ENCODE results near the gene TESPA1. TPM values are rescaled to one million over a fixed set of nuclear protein-coding genes. Genes with fewer than 3 reads are reported as not detected.

The TESPA1 gene
- total RNA-seq, 1 experiment from 2014 or later: 35.1 TPM

DNA sequence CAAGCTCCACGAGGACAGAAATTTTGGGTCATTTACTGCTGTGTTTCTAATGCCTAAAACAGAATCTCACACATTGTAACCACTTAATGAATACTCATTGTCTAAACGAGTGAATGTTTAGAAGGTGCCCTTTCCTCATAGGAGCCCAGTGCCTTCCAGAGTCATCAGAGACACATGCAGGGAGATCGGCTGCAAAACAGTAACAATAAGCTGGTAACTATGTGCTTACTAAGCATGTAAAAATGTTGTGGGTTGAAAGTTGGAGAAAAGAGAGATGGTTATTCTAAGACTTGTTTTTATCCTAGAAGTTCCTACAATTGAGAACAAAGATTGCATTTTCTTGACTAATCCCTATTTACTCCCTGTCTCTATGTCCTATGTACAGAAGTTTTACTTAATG, 7.4 kb downstream of the TESPA1 start:
- no peak overlapping the region for H2AFZ ChIP-seq (ENCODE audit: low read length)
- H4K20me1 ChIP-seq (ENCODE audit: insufficient read depth, low read depth, low read length): no peaks in the 10 kb centered on the region
- H3K4me2 ChIP-seq (ENCODE audit: low read depth, low read length, poor library complexity, severe bottlenecking): no peak overlapping the region
- no peaks in the 10 kb centered on the region for H3K9me2 ChIP-seq (replicated peaks; ENCODE audit: insufficient read depth, low read length)
- peaks cover 28% of the 10 kb centered on the region; the same call in 1 of the 2 replicates for H3K36me3 ChIP-seq (ENCODE audit: insufficient read depth, low read length)
- peaks cover 6% of the 10 kb centered on the region for H3K4me1 ChIP-seq (ENCODE audit: low read length)
- no peak overlapping the region for H3K27ac ChIP-seq (ENCODE audit: low read length)
- H3K27me3 ChIP-seq (ENCODE audit: low read length): no peaks in the 10 kb centered on the region
- H3K79me2 ChIP-seq (ENCODE audit: low read length): peaks cover 61% of the 10 kb centered on the region
- no peak overlapping the region for H3K9ac ChIP-seq (ENCODE audit: low read length)
- H3K9me3 ChIP-seq (ENCODE audit: low read length): no peaks in the 10 kb centered on the region
- DNase-seq: no peak
- no peak overlapping the region for H3K4me3 ChIP-seq (ENCODE audit: low read length)

DNA sequence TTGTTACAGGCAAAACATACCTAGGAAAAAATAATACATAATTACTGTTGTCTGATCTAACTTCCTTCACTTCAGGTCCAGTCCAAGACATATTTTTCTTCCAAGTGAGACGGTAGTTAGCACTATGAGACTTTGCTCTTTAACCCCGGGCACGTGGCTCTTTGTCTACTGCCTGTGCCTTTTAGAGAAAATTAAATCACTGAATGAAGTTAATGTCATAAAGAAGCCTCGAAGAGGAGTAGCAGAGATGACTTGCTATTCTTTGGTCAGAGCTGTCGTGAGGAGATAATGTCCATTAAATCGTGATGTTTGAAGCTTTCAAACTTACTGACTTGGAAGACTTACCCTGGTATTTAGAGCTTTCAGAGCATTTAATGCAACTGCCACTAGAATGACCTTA, 8.7 kb downstream of the TESPA1 start:
- H4K20me1 ChIP-seq (ENCODE audit: insufficient read depth, low read depth, low read length): no peaks in the 10 kb centered on the region
- no peaks in the 10 kb centered on the region for H3K9me3 ChIP-seq (ENCODE audit: low read length)
- no peak overlapping the region for H3K4me2 ChIP-seq (ENCODE audit: low read depth, low read length, poor library complexity, severe bottlenecking)
- peaks cover 31% of the 10 kb centered on the region; the same call in 1 of the 2 replicates for H3K36me3 ChIP-seq (ENCODE audit: insufficient read depth, low read length)
- H2AFZ ChIP-seq (ENCODE audit: low read length): no peak overlapping the region
- no peak overlapping the region for H3K4me3 ChIP-seq (ENCODE audit: low read length)
- DNase-seq: no peak
- no peaks in the 10 kb centered on the region for H3K27me3 ChIP-seq (ENCODE audit: low read length)
- no peak overlapping the region for H3K9ac ChIP-seq (ENCODE audit: low read length)
- H3K4me1 ChIP-seq (ENCODE audit: low read length): no peaks in the 10 kb centered on the region
- H3K79me2 ChIP-seq (ENCODE audit: low read length): peaks cover 55% of the 10 kb centered on the region
- H3K9me2 ChIP-seq (replicated peaks; ENCODE audit: insufficient read depth, low read length): no peaks in the 10 kb centered on the region
- H3K27ac ChIP-seq (ENCODE audit: low read length): no peak overlapping the region

- H3K4me1 ChIP-seq (ENCODE audit: low read length): no peaks in the 10 kb centered on the region
- H3K9me3 ChIP-seq (ENCODE audit: low read length): no peaks in the 10 kb centered on the region
- no peak overlapping the region for H3K4me2 ChIP-seq (ENCODE audit: low read depth, low read length, poor library complexity, severe bottlenecking)
- no peaks in the 10 kb centered on the region for H3K9me2 ChIP-seq (replicated peaks; ENCODE audit: insufficient read depth, low read length)
- H3K9ac ChIP-seq (ENCODE audit: low read length): no peak overlapping the region
- H3K27me3 ChIP-seq (ENCODE audit: low read length): no peaks in the 10 kb centered on the region
- H3K36me3 ChIP-seq (ENCODE audit: insufficient read depth, low read length): peaks cover 33% of the 10 kb centered on the region; the same call in 1 of the 2 replicates
- no peak for DNase-seq
- H4K20me1 ChIP-seq (ENCODE audit: insufficient read depth, low read depth, low read length): no peaks in the 10 kb centered on the region
- H3K4me3 ChIP-seq (ENCODE audit: low read length): no peak overlapping the region
- no peak overlapping the region for H3K27ac ChIP-seq (ENCODE audit: low read length)
- no peak overlapping the region for H2AFZ ChIP-seq (ENCODE audit: low read length)
- peaks cover 55% of the 10 kb centered on the region for H3K79me2 ChIP-seq (ENCODE audit: low read length)
Observed at GRCh38 chr12:54975272-54975671, 9.3 kb downstream of the TESPA1 start.

DNA sequence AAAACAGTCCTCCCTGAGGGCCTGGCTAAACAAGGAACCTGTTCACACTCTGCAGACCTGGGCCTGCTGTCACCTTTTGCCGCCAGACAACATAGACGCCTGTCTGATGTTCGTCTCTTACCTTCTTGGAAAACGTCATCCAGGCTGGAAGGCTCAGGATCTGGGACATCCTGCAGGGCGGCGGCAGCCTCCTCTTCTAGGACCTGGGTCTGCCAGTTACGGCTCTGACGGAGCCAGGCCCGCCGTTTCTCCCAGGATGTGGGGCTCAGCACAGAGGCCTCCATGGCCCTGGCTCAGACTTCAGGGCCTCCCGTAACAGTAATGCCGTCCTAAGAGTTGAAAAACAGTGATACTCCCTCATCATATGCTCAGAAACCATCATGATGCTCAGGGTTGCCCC, 10.3 kb downstream of the TESPA1 start:
- DNase-seq: no peak
- no peaks in the 10 kb centered on the region for H3K4me1 ChIP-seq (ENCODE audit: low read length)
- no peak overlapping the region for H3K4me3 ChIP-seq (ENCODE audit: low read length)
- no peaks in the 10 kb centered on the region for H3K27me3 ChIP-seq (ENCODE audit: low read length)
- no peaks in the 10 kb centered on the region for H3K9me2 ChIP-seq (replicated peaks; ENCODE audit: insufficient read depth, low read length)
- no peak overlapping the region for H2AFZ ChIP-seq (ENCODE audit: low read length)
- peaks cover 24% of the 10 kb centered on the region; the same call in 1 of the 2 replicates for H3K36me3 ChIP-seq (ENCODE audit: insufficient read depth, low read length)
- H4K20me1 ChIP-seq (ENCODE audit: insufficient read depth, low read depth, low read length): no peaks in the 10 kb centered on the region
- H3K9me3 ChIP-seq (ENCODE audit: low read length): no peaks in the 10 kb centered on the region
- no peak overlapping the region for H3K27ac ChIP-seq (ENCODE audit: low read length)
- no peak overlapping the region for H3K9ac ChIP-seq (ENCODE audit: low read length)
- H3K4me2 ChIP-seq (ENCODE audit: low read depth, low read length, poor library complexity, severe bottlenecking): no peak overlapping the region
- H3K79me2 ChIP-seq (ENCODE audit: low read length): peaks cover 46% of the 10 kb centered on the region

DNA sequence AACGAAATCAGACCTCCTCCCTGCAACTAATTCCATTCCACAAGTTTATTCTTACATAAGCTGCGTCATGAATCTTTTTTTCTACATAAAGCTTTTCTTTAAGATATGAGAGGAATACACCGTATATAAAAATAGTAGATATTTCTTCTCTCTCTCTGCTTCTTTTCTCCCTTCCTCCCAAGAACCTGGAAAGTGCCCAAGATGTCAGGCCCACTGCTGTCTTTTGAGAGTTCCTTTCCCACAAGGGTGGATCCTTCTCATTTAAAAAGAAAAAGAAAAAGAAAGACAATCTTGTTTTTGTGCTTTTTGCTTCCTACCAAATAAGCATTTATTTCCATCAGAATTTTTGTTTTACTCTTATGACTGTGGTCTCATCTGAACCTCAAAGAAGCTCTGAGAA, 11.0 kb downstream of the TESPA1 start:
- no peak overlapping the region for H3K27ac ChIP-seq (ENCODE audit: low read length)
- no peaks in the 10 kb centered on the region for H4K20me1 ChIP-seq (ENCODE audit: insufficient read depth, low read depth, low read length)
- no peak for DNase-seq
- H3K9me2 ChIP-seq (replicated peaks; ENCODE audit: insufficient read depth, low read length): no peaks in the 10 kb centered on the region
- H3K36me3 ChIP-seq (ENCODE audit: insufficient read depth, low read length): peaks cover 18% of the 10 kb centered on the region; the same call in 1 of the 2 replicates
- no peaks in the 10 kb centered on the region for H3K27me3 ChIP-seq (ENCODE audit: low read length)
- peaks cover 41% of the 10 kb centered on the region for H3K79me2 ChIP-seq (ENCODE audit: low read length)
- no peak overlapping the region for H2AFZ ChIP-seq (ENCODE audit: low read length)
- H3K9ac ChIP-seq (ENCODE audit: low read length): no peak overlapping the region
- H3K4me1 ChIP-seq (ENCODE audit: low read length): no peaks in the 10 kb centered on the region
- no peaks in the 10 kb centered on the region for H3K9me3 ChIP-seq (ENCODE audit: low read length)
- no peak overlapping the region for H3K4me2 ChIP-seq (ENCODE audit: low read depth, low read length, poor library complexity, severe bottlenecking)
- H3K4me3 ChIP-seq (ENCODE audit: low read length): no peak overlapping the region

DNA sequence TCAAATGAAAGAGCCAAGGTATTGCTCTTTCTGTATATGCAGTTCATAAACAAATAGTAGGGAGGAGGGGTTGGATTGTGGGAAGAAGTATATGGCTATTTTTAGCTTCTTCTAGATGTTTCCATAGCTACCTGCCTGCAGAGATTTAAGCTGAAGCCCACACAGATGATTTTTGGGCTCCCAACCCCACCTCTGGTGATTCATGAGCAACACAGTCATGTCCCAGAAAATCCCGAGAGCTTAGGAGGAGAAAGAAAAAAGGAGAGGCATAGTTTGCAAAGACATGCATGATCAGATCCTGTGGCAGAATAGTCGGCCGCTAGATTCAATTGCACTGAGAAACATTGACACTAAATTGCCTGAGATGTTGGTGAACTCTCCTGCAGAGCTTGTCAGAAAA, 13.8 kb downstream of the TESPA1 start:
- H3K9ac ChIP-seq (ENCODE audit: low read length): no peak overlapping the region
- no peak overlapping the region for H3K27ac ChIP-seq (ENCODE audit: low read length)
- peaks cover 24% of the 10 kb centered on the region; the same call in 1 of the 2 replicates for H3K36me3 ChIP-seq (ENCODE audit: insufficient read depth, low read length)
- H3K9me2 ChIP-seq (replicated peaks; ENCODE audit: insufficient read depth, low read length): no peaks in the 10 kb centered on the region
- no peaks in the 10 kb centered on the region for H3K4me1 ChIP-seq (ENCODE audit: low read length)
- H3K4me3 ChIP-seq (ENCODE audit: low read length): no peak overlapping the region
- DNase-seq: no peak
- peaks cover 16% of the 10 kb centered on the region for H3K79me2 ChIP-seq (ENCODE audit: low read length)
- H3K4me2 ChIP-seq (ENCODE audit: low read depth, low read length, poor library complexity, severe bottlenecking): no peak overlapping the region
- no peaks in the 10 kb centered on the region for H3K27me3 ChIP-seq (ENCODE audit: low read length)
- no peak overlapping the region for H2AFZ ChIP-seq (ENCODE audit: low read length)
- H4K20me1 ChIP-seq (ENCODE audit: insufficient read depth, low read depth, low read length): no peaks in the 10 kb centered on the region
- no peaks in the 10 kb centered on the region for H3K9me3 ChIP-seq (ENCODE audit: low read length)

GRCh38 chr12:54968181-54968730, 16.3 kb downstream of the TESPA1 start:
- no peaks in the 10 kb centered on the region for H3K27me3 ChIP-seq (ENCODE audit: low read length)
- H3K36me3 ChIP-seq (ENCODE audit: insufficient read depth, low read length): peaks cover 42% of the 10 kb centered on the region; the same call in 1 of the 2 replicates
- no peaks in the 10 kb centered on the region for H4K20me1 ChIP-seq (ENCODE audit: insufficient read depth, low read depth, low read length)
- H3K9me3 ChIP-seq (ENCODE audit: low read length): no peaks in the 10 kb centered on the region
- no peak overlapping the region for H3K27ac ChIP-seq (ENCODE audit: low read length)
- no peak overlapping the region for H3K9ac ChIP-seq (ENCODE audit: low read length)
- H3K4me3 ChIP-seq (ENCODE audit: low read length): no peak overlapping the region
- peaks cover 10% of the 10 kb centered on the region for H3K79me2 ChIP-seq (ENCODE audit: low read length)
- H2AFZ ChIP-seq (ENCODE audit: low read length): no peak overlapping the region
- no peak for DNase-seq
- no peaks in the 10 kb centered on the region for H3K4me1 ChIP-seq (ENCODE audit: low read length)
- H3K4me2 ChIP-seq (ENCODE audit: low read depth, low read length, poor library complexity, severe bottlenecking): no peak overlapping the region
- no peaks in the 10 kb centered on the region for H3K9me2 ChIP-seq (replicated peaks; ENCODE audit: insufficient read depth, low read length)

DNA sequence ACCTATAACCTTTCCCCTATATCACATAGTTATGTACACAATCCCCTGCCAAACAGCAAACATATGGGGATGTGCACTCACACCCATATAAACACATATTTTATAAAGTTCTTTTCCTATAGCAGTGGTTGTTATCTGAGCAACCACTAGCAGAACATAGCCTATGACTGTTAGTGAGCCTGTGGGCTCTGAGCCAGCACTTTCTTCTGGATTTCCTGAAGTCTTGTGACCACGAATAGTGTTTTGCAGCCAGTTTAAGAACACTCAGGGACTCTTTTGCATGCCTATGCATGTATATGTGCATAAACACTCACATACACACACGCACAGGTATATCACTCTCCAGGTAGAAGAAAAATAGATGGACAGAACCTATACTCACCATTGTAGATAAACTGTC, 17.1 kb downstream of the TESPA1 start:
- H3K9ac ChIP-seq (ENCODE audit: low read length): no peak overlapping the region
- no peak overlapping the region for H2AFZ ChIP-seq (ENCODE audit: low read length)
- H3K79me2 ChIP-seq (ENCODE audit: low read length): peaks cover 10% of the 10 kb centered on the region
- H3K9me3 ChIP-seq (ENCODE audit: low read length): no peaks in the 10 kb centered on the region
- no peaks in the 10 kb centered on the region for H4K20me1 ChIP-seq (ENCODE audit: insufficient read depth, low read depth, low read length)
- H3K27ac ChIP-seq (ENCODE audit: low read length): no peak overlapping the region
- H3K4me1 ChIP-seq (ENCODE audit: low read length): peaks cover under 1% of the 10 kb centered on the region; the same call in 1 of the 2 replicates
- H3K9me2 ChIP-seq (replicated peaks; ENCODE audit: insufficient read depth, low read length): no peaks in the 10 kb centered on the region
- DNase-seq: no peak
- no peak overlapping the region for H3K4me3 ChIP-seq (ENCODE audit: low read length)
- peaks cover 47% of the 10 kb centered on the region; the same call in 1 of the 2 replicates for H3K36me3 ChIP-seq (ENCODE audit: insufficient read depth, low read length)
- no peaks in the 10 kb centered on the region for H3K27me3 ChIP-seq (ENCODE audit: low read length)
- no peak overlapping the region for H3K4me2 ChIP-seq (ENCODE audit: low read depth, low read length, poor library complexity, severe bottlenecking)
